Erythroblast (primary cell): ENCODE data around the gene GLIS1.

Experiments used
- GATA1 ChIP-seq: IDR thresholded peaks from 2 replicates; pipeline ENCODE4 v1.6.1; 2011; ENCODE audit warnings: low read depth, mild to moderate bottlenecking, control low read depth, low read length, moderate library complexity
- POLR2A ChIP-seq: IDR thresholded peaks from 2 replicates; pipeline ENCODE4 v1.6.1; 2011; ENCODE audit warnings: mild to moderate bottlenecking, low read length

GRCh38 chr1:53550201-53550741 is 188.7 kb downstream of the GLIS1 start:
- TF ChIP-seq POLR2A = no peak
- no peak for TF ChIP-seq GATA1
